ENCODE data around the gene BMF.
"Not testable (repeated sequence)": the region's sequence is repeated elsewhere in the genome, so short reads cannot be mapped to it uniquely, and the experiment has no call there.

BMF gene

GRCh38 chr15:40125950-40126349 is 17.3 kb upstream of the BMF start:
- DNase-seq: no peak

DNA sequence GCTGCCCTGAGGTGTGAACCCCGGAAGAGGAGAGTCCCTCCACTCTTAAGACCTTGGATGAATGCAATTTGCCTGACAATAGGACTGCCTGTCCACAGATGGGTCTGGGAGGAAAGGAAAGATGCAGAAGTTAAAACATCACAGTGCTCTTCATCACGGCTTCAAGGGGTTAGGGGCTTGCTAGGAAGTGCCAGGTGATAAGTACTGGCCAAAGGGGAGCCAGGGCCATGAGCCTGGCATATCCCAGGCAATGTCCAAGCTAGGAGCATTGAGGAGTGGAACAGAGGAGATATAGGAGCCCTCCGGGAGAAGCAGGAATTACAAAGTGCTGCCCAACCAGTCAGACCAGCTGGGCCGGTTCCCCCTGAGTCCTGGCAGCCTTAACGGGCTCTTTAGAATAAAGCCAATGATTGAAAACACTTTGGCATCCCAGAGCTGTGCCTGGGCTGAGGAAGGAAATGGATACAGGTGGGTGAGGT is 16.2 kb upstream of the BMF start:
- DNase-seq: peak; percentile 52

GRCh38 chr15:40124333-40124732 is 15.7 kb upstream of the BMF start:
- DNase-seq: not testable (repeated sequence)

DNA sequence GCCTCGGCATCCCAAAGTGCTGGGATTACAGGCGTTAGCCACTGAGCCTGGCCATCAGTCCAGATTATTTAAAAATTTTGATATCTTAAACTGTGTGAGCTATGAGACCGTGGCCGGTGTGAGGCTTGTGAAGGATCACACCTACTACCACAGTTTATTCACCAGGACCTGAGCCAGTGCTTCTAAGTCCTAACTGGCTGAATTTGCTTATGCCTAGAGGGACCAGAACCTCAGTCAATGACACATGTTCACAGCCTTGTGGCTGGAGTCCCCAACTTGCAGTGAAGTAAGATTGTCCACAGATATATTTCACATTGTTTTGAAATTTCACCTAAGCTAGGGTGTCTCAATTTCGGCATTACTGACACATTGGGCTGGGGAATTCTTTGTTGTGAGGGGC is 15.2 kb upstream of the BMF start:
- DNase-seq: not testable (repeated sequence)

GRCh38 chr15:40122989-40123388 is 14.3 kb upstream of the BMF start:
- DNase-seq: not testable (repeated sequence)

GRCh38 chr15:40121911-40122638 is 13.4 kb upstream of the BMF start:
- DNase-seq: no peak

- no peak for DNase-seq
Observed at GRCh38 chr15:40118473-40118872, 9.8 kb upstream of the BMF start.

- no peak for DNase-seq
Observed at GRCh38 chr15:40115670-40116093, 7.0 kb upstream of the BMF start.

DNA sequence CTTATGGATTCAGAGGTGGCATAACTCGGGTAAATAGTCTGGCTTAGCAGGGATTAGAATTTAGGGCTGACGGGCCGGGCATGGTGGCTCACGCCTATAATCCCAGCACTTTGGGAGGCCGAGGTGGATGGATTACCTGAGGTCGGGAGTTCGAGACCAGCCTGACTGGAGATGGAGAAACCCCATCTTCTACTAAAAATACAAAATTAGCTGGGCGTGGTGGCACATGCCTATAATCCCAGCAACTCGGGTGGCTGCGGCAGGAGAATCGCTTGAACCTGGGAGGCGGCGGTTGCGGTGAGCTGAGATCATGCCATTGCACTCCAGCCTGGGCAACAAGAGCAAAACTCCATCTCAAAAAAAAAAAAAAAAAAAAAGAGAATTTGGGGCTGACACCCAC is 6.4 kb upstream of the BMF start:
- not testable (repeated sequence) for DNase-seq

- DNase-seq: no peak
Observed at GRCh38 chr15:40114218-40114617, 5.5 kb upstream of the BMF start.

DNA sequence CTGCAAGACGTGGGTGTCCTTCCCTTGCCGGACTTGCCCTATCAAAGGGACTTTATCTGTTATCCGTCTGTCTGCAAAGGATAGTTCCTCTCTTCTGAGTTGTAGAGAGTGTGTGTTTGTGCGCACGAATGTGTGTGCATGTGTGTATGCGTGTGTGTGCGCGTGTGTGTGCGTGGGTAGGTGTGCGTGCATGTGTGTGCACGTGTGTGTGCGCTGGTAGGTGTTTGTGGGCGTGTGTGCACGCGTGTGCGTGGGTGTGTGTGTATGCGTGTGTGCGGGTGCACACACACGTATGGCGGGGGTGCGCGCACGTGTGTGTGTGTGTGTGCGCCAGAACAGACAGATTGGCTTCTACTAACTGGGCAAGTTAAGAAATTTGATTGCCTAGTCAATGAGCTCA is 4.1 kb upstream of the BMF start:
- no peak for DNase-seq

- no peak for DNase-seq
Observed at GRCh38 chr15:40111888-40112287, 3.2 kb upstream of the BMF start.

DNA sequence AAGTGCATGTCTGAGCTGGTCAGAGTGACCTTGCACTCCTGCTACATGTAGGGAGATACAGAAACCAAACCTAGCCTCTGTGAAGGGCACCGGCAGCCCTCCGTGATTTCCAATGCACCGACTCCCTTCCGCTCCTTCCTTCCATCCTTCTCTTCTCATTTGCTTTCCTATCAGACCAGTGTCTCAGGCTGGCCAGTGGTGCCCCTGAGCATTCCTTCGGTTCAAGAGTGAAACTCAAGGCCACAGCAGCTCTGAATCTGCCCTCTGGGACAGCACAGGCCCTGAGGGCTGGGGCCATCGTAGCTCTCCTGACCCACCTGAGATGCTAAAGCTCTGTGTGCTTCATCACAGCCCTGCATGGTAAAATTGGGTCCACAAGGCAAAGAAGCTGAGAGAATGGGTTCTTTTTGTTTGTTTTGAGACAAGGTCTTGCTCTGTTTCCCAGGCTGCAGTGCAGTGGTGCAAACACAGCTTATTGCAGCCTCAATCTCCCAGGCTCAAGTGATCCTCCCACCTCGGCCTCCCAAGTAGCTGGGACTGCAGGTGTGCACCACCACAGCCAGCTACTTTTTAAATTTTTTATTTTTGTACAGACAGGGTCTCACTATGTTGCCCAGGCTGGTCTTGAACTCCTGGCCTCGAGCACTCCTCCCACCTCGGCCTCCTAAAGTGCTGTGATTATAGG is 2.3 kb upstream of the BMF start:
- no peak for DNase-seq

DNA sequence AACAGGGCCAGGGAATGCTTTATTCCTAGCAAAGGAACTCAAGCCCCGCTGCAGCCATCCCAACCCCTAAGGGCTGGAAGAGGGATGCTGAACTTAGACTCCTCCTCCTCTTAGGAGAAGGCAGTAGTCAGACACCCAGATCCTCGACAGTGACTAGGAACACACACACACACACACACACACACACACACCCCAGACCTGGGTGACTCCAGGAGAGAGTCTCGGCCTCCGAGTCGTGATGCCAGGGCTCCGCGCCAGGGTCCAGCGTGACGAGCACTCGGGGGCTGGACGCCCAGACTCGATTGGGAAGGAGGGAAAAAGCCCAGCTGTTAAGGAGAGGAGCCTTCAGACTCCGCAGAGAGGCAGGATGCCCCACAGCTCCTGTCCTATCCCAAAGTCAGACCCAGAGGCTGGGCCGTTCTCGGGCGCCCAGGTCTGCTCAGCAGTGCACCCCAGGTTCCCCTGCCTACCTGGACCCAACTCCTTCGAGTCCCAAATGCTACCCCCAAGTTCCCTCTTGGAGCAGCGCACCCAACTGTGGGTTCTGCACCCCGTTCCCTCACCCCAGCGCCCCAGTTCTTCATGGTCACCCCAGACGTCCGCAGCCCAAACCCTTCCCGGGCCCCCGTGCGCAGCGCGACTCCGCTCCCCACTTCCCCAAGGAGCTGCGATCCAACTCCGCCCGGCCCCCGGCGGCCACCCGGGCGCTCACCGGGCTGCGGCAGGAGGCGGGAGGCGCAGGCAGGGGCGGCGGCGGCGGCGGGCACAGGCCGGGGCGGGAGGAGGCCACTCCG is 421 bp downstream of the BMF start:
- DNase-seq: peak; percentile 20

GRCh38 chr15:40106203-40107161 is 2.2 kb downstream of the BMF start:
- peak; percentile 27 for DNase-seq

- DNase-seq: no peak
Observed at GRCh38 chr15:40105517-40106202, 3.0 kb downstream of the BMF start.

DNA sequence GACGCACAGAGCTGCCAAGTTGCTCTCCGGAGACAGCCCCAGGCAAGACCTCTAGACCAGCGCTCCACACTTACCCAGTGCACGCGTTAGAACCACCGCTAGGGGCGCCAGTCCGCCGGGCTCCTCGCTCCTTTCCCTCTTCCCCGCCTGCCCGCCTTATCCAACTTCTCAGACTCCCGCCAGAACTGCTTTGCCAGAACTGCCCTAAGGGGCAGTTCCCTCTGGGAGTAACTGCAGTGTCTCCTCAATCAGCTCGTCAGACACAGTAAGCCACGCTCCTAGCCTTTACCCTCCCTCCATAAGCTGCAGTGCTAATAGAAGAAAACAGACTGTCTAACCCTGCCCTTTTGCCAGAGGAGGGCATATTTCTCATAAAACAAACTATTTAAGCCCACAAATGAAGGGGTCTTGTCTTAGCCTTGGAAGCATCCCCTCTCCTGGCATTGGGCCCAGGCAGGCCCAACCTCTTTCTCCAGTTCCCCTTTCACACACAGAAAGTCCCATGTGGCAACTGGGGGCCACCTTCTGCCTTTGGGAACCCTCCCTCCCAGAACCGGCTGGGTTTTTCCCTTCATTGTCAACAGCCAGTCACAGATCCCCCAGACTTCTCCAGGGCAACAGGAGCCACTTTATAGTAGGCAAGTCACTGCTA is 3.7 kb downstream of the BMF start:
- peak; percentile 84 for DNase-seq

DNA sequence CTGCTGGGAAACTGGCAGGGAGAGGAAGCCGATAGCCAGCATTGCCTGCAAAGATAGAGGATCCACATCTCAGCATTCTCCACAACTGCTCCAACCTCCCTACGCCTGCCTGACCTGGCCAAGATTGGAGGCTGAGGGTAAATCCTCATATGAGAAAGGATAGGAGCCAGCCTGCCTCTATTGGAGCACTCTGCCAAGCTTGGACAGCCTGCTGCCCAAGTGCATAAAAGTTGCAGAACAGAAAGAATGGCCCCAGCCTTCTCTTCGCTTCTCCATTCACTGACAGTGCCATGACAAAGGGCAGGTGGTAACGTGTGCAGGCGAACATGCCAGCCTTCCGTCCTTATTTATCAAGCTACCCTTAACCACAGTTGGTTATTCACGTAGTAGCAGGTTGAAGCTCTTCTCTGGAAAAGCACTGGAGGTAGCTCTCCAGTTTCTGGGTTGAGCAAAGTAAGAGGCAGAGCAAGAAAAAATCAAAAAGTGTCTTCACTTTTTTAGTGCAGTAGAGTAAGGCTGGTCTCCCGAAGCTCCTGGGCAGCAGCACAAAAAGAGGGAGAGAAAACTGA is 4.3 kb downstream of the BMF start:
- peak; percentile 78 for DNase-seq

GRCh38 chr15:40103864-40104271 is 4.8 kb downstream of the BMF start:
- DNase-seq: peak; percentile 60

DNA sequence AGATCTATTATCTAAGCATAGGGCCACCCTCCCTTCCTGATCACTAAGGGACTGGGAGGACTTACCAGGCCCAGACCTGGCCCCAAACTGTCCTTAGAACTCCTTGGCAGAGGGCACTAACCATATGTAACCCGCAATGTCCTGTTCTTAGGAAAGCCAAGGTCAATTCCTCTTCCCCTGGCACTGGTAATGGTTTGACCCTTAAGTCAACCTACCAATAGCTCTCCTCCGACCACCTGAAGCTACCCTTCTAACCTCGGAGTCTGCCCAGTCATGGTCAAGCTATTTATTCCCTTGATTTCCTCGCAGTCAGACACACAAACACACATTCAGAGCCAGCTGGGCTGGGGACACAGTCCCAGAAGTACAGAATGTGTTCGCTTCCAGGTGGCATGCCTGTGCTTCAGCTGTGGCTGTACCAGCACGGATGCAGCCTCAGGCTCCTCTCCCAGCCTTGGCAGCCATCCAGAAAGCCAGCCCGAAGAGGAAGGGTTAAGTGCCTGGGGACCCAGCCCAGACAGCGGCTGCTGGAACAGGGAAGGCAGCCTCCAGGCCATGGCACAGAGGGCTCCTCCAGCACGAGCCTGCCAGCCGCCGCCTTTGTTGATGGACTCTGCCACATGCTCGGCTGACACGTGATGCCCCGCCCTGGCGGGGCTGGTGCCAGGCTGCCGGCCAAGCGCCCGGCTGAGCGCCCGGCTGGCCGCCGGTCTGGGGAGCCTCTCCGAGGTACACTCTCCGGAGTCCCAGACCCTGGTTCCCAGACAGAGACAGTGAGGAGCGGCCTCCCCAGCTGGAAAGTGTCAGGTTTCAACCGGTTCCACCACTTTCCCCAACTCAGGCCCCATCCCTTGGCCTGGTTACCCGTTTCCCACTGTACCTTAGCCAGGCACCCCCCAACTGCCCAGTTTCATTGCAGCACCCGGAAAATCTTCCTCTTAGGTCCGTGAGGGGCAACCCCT is 5.5 kb downstream of the BMF start:
- DNase-seq: peak; percentile 97
